ENCODE data around the gene DNM2.

Gene DNM2

DNA sequence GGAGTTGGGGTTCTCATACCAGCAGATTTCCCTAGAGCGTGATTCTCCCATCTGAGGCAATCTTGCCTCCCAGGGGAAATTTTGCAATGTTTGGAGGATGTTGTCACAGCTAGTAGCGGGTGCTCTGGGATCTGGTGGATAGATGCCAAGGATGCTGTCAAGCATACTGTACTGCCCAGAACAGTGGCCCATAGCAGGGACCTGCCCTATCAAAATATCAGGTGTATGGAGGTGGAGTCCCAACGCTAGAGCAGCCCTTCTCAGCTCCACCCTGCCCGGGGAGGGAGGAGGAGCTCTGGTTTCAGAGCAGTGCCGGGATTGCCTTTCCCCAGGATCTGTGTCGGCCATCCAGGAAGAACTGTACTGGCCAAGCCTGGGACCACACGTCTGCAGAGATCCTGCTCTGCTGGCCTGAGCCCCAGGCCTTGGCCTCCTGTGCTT lies 27.5 kb upstream of the DNM2 start:
- no peak for DNase-seq (ENCODE audit: low read depth, low spot score)

DNA sequence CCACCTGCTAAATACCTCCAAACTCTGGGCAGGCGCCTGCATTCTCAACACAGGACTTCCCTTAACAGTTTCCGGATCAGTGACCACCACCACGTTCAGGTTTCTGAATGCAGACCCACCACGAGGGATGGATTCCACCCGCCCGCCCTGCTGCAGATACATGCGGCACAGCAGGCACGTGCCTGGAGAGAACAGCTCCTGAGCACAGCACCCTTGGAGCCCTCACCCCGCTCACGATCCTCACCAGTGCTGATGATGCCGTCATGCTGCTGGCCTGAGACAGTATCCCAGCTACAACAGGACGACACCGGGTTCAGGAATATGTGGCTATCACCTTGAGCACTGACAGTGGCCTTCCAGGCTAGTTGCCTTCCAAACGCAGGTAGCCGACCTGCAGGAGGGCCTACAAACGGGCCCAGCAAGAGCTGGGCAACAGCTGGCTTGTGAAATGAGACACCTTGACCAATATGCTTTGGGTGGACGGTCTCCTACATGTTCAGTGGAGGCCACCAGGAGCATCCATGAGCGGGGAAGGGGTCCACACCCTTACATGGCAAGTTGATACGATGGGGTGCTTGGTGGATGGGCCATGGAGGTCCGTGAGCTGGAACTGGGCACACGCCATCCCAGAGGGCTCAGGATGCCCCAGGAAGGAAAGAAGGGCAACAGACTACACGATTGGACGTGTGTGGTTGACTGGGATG lies 26.5 kb upstream of the DNM2 start:
- DNase-seq (ENCODE audit: low read depth, low spot score) = no peak

DNA sequence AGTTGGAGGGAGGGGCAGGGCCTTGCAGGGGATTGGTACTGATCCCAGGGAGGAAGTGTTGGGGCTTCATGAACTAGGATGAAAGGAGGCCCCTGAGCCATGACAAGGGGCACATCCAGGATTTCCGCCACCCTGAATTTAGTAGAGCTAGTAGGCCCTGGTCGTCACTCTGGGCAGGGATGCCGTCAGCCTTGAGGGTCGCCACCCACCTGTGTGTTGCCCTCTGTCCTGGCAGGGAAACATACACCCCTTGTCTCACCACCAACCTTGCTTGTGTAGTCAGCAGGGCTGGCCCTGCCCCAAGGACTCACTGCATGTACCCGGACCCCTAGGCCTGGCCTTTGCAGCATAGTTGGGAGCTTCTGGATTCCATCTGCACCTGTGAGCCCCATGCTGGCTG lies 26.0 kb upstream of the DNM2 start:
- DNase-seq (ENCODE audit: low read depth, low spot score) = no peak

DNA sequence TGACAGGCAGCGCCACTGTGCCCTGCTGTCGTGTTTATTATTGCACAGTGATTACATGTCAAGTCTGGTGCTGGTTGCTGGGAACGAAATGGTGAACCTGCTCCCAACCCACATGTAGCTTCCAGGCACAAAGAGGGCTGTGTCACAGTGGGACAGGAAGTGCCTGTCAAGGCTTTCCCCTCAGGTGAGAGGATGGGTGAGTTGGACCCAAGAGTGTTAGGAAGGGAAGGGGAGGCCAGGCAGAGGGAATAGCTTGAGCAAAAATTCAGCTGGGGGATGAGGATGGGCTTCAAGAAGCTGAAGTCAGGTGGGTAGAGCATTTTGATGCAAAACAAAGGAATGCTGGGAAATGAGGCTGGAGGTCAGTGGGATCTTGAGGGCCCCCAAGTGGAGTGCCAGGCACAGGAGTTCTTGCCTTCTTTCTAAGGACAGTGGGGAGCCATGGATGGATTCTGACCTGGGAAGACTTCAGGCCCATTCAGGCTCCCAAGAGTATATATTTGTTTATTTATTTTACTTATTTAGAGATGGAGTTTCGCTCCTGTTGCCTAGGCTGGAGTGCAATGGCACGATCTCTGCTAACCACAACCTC lies 25.1 kb upstream of the DNM2 start:
- DNase-seq (ENCODE audit: low read depth, low spot score) = no peak

DNA sequence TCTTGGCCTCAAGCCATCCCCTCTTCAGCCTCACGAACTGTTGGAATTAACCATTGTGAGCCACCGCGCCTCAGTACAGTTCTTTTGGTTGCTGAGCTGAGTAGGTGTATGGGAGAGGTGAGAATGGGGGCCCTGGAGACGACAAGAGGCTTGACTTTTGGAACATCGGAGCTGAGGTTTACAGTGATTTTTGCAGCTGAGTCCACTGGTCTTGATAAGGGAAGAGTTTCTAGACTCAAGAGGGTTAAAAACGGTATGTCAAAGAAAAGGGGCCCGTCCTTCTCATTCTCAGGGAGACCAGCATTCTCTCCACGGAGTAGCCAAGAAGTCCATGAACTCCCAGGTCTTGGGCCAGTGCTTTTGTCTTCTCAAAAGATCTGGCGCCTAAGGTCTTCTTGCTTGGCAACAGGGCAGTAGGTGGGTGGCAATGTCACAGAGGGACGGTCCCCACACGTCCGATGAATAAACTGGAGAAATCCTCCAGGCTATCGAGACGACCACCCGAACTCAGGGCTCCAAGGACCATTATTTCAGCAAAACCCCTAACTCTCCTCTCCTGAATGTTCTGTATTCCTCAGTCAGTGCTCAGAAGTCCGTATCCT lies 23.1 kb upstream of the DNM2 start:
- no peak for DNase-seq (ENCODE audit: low read depth, low spot score)

DNA sequence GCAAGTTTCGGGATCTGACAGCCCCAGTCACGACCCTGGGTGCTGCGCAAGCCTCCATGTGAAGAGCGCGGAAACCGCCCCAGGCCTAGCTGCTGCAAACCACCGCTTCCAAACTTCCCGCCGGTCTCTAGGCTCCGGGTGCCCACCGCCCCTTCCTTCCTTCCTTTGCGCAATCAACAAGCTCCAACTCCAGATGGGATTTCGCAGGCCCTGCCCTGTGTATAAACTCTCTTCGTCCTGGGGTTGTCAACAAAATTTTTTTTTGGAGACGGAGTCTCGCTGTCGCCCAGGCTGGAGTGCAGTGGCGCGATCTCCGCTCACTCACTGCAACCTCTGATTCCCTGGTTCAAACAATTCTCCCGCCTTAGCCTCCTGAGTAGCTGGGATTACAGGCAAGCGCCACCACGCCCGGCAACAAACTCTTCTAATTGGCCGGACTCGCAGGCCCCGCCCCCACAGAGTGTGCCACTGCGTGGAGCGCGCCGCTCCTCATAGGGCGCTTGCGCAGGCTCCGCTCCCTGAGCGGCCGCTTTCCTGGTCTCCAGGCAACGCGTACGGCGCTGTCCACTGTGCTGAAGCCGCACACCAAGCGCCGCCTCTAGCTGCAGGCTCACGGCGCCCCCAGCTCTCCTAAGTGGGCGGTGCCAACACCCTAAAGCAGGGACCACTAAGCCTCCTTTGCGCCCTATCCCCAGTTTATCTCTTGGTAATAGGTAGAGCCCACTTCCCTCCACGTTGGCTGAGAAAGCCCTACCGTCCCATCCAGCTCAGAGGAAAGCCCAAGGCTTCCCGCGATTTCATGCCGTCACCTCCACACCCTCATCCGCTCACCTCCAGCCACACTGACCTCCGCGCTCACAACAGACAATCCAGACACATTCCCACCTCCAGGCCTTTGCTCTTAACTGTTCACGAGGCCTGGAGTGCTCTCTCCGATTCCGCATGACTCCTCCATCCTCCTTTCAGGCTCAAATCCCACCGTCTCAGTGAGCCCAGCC lies 22.2 kb upstream of the DNM2 start:
- peak; percentile 68 for DNase-seq (ENCODE audit: low read depth, low spot score)

DNA sequence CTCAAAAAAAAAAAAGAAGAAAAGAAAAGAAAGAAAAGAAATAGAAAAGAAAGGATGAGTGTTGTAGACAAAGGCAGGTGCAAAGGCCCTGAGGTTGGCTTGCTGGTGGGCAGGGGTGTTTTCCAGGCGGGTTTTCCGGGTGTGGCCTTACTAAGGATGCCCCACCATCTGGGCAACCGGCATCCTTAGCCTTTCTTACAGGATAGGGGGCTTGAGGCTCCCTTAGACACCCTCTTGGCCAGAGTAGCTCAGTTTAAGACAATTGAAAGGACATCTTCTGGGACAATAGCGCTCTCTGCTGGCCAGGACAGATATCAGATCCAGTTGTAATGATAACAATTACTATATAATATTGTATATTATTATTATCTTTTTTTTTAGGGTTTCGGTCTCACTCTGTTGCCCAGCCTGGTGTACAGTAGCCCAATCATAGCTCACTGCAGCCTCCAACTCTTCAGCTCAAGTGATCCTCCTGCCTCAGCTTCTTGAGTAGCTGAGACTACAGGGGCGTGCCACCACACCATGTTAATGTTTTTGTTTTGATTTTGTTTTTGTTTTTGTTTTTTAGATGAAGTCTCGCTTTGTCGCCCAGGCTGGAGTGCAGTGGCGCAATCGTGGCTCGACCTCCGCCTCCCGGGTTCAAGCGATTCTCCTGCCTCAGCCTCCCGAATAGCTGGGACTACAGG lies 18.1 kb upstream of the DNM2 start:
- DNase-seq (ENCODE audit: low read depth, low spot score) = peak; percentile 54

DNA sequence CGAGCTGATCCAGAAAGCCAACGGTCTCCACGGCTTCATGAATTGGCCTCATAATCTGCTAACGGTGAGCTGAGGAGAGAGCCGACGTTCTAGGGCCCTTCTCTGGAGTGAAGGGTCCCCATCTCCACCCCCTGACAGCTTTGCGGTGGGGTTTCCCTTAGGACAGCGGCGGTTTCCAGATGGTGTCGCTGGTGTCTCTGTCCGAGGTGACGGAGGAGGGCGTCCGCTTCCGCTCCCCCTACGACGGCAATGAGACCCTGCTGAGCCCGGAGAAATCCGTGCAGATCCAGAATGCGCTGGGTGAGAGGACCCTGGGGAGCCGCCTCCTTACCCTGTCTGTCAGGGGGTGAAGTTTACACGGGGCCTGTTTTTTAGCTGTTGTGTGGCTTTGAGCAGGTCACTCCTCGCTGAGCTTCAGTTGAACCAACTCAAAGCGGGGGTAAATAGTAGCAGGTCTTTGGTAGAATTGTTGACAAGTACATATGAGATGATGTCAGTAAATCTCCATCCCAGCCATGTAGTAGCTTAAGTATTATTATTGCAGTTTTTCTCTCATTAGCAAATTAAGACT lies 15.8 kb upstream of the DNM2 start:
- DNase-seq (ENCODE audit: low read depth, low spot score) = no peak

DNA sequence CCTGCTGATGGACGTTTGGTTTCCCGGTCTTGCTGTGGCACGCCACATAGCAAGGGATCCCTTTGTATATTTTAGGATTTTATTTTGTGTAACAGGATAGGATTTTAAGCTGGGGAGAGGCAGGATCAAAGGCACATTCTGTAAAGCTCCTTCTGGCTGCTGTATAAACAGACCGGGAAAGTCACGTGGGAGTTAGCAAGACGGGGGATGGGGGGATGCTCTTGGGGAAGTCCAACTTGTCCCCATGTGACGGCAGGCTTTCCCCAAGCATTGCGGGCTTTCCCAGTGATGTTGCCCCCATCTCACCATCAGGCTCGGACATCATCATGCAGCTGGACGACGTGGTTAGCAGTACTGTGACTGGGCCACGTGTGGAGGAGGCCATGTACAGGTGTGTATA lies 10.9 kb upstream of the DNM2 start:
- DNase-seq (ENCODE audit: low read depth, low spot score) = no peak

DNA sequence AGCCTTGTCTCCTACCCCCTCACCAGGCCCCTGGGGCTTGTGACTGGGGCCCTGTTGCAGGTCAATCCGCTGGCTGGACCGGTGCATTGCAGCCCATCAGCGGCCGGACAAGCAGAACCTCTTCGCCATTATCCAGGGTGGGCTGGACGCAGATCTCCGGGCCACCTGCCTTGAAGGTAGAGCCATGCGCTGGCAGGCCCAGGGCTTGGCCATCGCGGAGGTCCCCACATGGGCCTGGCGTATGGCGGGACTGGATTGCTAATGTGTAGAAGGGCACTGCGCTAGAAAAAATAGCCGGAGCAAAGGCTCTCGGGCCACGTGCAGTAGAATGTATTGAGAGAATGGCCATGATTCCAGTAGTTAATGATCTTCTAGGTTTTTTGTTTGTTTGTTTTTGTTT lies 10.4 kb upstream of the DNM2 start:
- no peak for DNase-seq (ENCODE audit: low read depth, low spot score)

DNA sequence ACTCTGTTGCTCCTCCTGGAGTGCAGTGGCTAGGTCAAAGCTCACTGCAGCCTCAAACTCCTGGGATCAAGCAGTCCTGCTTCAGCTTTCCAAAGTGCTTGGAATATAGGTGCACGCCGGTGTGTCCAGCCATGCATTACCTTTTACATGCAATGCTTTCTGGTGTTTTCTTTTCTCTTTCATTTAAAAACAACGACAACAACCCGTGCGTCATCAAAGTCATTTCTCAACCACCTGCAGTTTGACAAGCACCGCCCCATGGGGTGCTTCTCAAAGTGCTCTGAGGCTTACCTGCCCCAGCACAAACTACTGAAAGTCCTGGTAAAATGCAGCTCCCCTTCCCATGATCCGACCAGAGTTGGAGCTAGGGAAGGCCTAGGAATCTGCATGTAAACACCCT lies 9.6 kb upstream of the DNM2 start:
- DNase-seq (ENCODE audit: low read depth, low spot score) = no peak

DNA sequence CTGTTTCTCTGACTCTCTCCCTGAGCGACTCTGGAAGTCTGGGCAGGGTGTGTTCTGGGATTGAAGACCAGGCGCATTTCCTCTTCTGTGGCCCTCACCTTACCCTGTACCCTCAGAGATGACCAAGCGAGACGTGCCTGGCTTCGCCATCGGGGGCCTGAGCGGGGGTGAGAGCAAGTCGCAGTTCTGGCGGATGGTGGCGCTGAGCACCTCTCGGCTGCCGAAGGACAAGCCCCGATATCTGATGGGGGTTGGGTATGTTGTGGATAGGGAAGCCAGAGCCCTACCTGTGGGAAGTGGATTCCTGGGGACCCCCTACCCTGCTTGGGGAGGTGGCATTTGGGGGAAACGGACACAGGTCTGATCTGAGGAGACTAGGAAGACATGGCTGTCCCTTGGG lies 5.8 kb upstream of the DNM2 start:
- DNase-seq (ENCODE audit: low read depth, low spot score) = no peak

DNA sequence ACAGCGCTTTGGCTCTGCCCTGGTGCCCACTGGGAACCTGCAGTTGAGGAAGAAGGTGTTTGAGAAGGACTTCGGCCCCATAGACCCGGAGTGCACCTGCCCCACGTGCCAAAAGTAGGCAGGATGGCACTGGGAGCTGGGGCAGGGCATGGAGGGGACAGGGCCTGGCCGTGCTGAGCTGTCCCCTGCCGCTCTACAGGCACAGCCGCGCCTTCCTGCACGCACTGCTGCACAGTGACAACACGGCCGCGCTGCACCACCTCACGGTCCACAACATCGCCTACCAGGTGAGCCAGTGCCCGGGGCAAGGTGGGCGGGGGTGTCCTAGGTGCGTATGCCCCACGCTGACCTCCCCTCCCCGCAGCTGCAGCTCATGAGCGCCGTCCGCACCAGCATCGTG lies 5.1 kb upstream of the DNM2 start:
- DNase-seq (ENCODE audit: low read depth, low spot score) = no peak

DNA sequence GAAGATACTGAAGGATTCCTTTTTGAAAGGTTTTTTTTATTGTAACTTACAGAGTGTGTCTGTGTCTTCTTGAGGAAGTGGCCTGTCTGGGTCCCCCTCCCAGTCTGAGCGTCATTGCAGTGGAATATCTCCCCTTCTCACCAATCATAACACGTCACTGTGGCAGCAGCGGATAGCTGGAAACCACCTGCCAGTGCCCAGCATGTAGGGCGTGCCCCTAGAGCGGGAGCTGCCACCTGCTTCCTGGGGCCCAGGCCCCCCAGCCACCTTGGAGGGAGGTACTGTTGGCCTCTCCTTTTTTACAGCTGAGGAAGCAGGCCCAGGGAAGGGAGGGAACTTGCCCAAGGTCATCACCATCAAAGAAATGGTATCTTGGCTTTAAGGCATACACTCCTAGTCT lies 4.6 kb upstream of the DNM2 start:
- no peak for DNase-seq (ENCODE audit: low read depth, low spot score)

DNA sequence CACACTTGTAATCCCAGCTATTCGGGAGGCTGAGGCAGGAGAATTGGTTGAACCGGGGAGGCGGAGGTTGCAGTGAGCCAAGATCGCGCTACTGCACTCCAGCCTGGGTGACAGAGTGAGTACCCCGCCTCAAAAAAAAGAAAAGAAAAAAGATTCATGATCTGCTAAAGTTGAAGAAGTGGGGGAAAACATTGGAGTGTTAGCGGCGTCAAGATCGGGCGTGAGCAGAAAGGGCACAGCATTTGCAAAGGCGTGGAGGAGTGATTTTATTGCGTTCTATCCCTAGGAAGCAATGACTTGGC lies 874 bp upstream of the DNM2 start:
- no peak for DNase-seq (ENCODE audit: low read depth, low spot score)

DNA sequence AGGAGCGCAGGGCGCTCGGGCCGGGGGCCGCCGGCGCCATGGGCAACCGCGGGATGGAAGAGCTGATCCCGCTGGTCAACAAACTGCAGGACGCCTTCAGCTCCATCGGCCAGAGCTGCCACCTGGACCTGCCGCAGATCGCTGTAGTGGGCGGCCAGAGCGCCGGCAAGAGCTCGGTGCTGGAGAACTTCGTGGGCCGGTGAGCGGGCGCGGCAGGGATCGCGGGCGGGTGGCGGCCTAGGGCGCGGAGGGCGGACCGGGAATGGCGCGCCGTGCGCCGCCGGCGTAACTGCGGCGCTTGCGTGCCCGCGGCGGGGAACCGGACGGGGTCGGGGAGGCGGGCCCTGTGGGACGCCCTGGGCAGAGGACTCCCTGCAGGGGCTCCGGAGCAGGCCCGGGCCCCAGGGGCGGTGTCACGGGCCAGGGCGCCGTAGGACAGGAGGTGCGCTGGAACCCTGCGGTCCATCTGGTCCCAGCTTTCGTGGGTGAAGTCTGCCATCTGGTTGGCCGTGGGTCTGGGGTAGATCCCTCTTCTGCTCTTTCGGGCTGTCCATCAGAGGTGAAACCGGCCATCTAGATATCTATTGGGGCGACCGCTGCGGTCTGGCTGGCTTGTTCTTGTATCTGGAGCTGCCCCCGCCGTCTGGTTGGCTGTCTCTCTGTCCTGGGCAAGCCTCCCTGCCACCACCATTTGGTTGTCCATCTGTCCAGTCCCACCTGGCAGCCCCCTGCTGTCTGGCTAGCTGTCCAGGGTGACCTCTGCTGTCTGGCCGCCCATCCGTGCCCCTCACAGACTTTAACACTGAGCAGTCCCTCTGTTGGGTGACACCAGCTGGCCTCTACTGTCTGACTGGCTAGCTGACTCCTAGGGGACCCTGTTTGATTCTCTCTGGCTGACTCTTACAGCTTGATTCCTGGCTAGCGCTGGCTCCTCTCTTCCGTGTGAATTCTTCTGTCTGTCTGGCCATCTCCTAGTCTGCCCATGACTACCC lies 622 bp downstream of the DNM2 start:
- DNase-seq (ENCODE audit: low read depth, low spot score) = no peak

DNA sequence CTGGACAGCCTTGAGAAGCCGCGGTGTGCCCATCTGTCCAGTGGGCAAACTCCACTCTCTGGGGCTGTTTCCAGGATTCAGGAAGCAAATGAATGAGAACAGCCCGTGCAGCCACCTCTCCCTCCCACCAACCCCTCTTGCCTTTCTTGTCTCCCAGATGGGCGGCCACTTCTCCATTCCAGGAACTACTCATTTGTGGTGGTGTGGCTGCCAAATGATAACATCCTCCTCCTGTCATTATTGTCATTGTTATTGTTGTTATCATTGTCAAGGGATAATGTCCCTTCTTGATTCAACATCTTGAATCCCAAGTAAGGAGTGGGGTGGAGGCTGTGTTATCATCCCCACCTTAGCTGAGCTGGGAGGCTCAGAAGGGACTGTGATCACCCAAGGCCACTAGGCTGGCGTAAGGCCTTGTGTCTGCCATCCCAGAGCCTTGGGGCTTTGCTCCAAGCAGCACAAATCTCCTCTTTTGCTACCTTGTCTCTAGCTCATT lies 1.6 kb downstream of the DNM2 start:
- no peak for DNase-seq (ENCODE audit: low read depth, low spot score)

DNA sequence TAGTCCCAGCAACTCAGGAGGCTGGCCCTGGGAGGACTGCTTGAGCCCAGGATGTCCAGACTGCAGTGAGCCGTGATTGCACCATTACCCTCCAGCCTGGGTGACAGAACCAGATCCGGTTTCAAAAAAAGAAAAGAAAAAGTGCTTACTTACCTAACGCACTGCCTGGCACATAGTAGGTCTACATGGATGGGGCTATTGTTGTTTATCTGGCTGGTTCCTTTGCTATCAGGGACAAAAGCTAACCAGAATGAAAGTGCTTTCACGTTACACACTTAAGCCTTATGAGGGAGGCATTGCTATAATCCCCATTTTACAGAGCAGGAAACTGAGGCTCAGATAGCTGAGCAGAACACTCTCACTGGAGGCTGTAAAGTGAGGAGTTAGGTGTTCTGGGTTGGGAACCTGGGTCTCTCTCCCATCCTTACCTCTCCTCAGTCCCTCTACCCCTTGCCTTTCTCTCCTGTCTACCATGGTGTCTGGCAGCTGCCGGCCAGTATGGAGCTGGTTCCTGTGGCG lies 2.8 kb downstream of the DNM2 start:
- DNase-seq (ENCODE audit: low read depth, low spot score) = no peak

DNA sequence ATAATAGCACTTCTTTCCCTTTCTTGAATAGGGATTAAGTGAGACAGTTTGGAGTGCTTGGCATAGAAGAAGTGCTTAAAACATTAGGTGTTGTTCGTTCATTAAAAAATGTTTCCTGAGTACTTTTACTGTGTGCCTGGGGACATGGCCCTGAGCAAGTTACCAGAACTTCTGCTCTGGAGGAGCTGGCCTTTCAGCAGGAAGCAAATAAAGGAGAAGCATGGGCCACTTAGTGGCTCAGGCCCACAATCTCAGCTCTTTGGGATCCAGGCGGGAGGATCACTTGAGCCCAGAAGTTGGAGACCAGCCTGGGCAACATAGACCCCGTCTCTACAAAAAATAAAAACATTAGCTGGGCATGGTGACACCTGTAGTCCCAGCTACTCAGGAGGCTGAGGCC lies 5.7 kb downstream of the DNM2 start:
- no peak for DNase-seq (ENCODE audit: low read depth, low spot score)

DNA sequence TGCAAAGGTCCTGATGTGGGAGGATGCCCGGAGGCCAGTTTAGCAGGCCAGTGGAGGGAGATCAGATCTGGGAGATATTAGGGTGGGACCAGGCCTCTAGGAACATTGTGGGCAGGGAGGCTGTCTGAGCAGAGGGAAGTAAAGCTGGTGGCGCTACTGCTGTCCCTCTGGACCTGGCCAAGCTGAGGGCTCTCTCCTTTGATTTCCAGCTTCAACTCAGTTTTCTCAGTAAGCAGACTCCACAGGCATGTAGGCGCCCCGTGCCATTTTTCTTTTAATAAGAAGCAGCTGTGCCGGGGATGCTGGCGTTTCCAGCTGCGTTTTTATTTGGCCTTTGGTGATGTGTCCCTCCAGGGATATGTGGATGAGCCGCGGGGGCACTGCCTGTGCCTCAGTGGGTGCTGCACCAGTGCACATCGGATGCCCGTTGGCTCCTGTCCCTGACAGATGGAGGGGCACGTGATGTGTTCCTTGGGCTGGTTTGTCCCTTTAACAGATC lies 6.7 kb downstream of the DNM2 start:
- DNase-seq (ENCODE audit: low read depth, low spot score) = no peak
